ENCODE data around the gene RARG.

GRCh38 chr12:53267999-53268629, 36.1 kb upstream of the RARG start, which contains the start of gene ESPL1:
- no peak for TF ChIP-seq EZH2 (IDR thresholded peaks at IDR 0.05; ENCODE audit: low read length, unreplicated experiment)
- TF ChIP-seq CTCF (conservative IDR thresholded peaks at IDR 0.05; ENCODE audit: low read depth, low read length): 0 out of 2 replicates have a peak, but pooled peaks have one; percentile 19
- no peak for TF ChIP-seq EZH2phosphoT487 (IDR thresholded peaks at IDR 0.05; ENCODE audit: borderline replicate concordance, low read length)

Data from PC-3 (cell line).